PC-9 (cell line): ENCODE measurements around the gene GMDS. TPM values are rescaled to one million over a fixed set of nuclear protein-coding genes. Genes with fewer than 3 reads are reported as not detected.

Source experiments
- BruUV-seq: library from RNA; stranded (reverse); fragments of 400-500 nt; replicated peaks from 2 replicates; lab custom pipeline; 2021; lab: Mats Ljungman, UMichigan
- CTCF ChIA-PET: fragments of 300-600 bp; sonication (Branson Sonifier 250); formaldehyde crosslinking; loops from one replicate; lab custom pipeline; 2022; ENCODE audit warnings: antibody characterized with exemption; lab: Charles Lee
- POLR2A ChIA-PET: fragments of 300-600 bp; sonication (Branson Sonifier 250); formaldehyde crosslinking; loops from one replicate; lab custom pipeline; 2022; ENCODE audit warnings: antibody characterized with exemption; ENCODE audit not compliant: unreplicated experiment; lab: Charles Lee
- DNase-seq, 2 experiments: peaks; one replicate each; pipeline versions ENCODE4 v3.0.0 to v3.0.0-alpha.2; 2015 to 2022; ENCODE audit warnings: mixed read lengths in 1 of 2
- H2AFZ ChIP-seq: fragments of 200-600 bp; sonication (generic); 2 replicates; pipeline ENCODE4 v1.8.1; 2017; ENCODE audit warnings: antibody characterized with exemption
- H3F3A ChIP-seq: fragments of 200-600 bp; sonication (generic); 2 replicates; pipeline ENCODE4 v1.8.1; 2017; ENCODE audit warnings: antibody characterized with exemption, mild to moderate bottlenecking, low read depth; ENCODE audit not compliant: insufficient read depth
- H3K27ac ChIP-seq: fragments of 200-600 bp; sonication (generic); 2 replicates; pipeline ENCODE4 v1.6.1; 2016; ENCODE audit warnings: mixed run types
- H3K27me3 ChIP-seq: fragments of 200-600 bp; sonication (generic); 2 replicates; pipeline ENCODE4 v1.6.1; 2016; ENCODE audit warnings: low read depth, mixed run types; ENCODE audit not compliant: insufficient read depth
- H3K36me3 ChIP-seq: fragments of 200-600 bp; sonication (generic); 2 replicates; pipeline ENCODE4 v1.6.1; 2016; ENCODE audit warnings: low read depth, mixed run types
- H3K4me1 ChIP-seq: fragments of 200-600 bp; sonication (generic); replicated peaks from 2 replicates; pipeline ENCODE4 v1.6.1; 2016; ENCODE audit warnings: mixed run types; ENCODE audit not compliant: insufficient read depth
- H3K4me2 ChIP-seq: fragments of 200-600 bp; sonication (generic); 2 replicates; pipeline ENCODE4 v1.6.1; 2017; ENCODE audit warnings: mixed run types
- H3K4me3 ChIP-seq: fragments of 200-600 bp; sonication (generic); 2 replicates; pipeline ENCODE4 v1.6.1; 2016; ENCODE audit warnings: mixed run types
- H3K79me2 ChIP-seq: fragments of 200-600 bp; sonication (generic); 2 replicates; pipeline ENCODE4 v1.6.1; 2017; ENCODE audit warnings: low read depth, mixed run types
- H3K9me2 ChIP-seq: fragments of 200-600 bp; sonication (generic); 2 replicates; pipeline ENCODE4 v1.8.1; 2017; ENCODE audit warnings: mild to moderate bottlenecking; ENCODE audit not compliant: insufficient read depth
- H3K9me3 ChIP-seq: fragments of 200-600 bp; sonication (generic); 2 replicates; pipeline ENCODE4 v1.8.1; 2016; ENCODE audit warnings: low read depth; ENCODE audit not compliant: insufficient read depth
- H4K20me1 ChIP-seq: fragments of 200-600 bp; sonication (generic); 2 replicates; pipeline ENCODE4 v1.8.1; 2017; ENCODE audit not compliant: insufficient read depth
- EZH2 ChIP-seq: fragments of 200-600 bp; sonication (generic); IDR thresholded peaks from 2 replicates; pipeline ENCODE4 v1.8.0; 2017; ENCODE audit warnings: antibody characterized with exemption, low read depth
- intact Hi-C: fragments of 100-400 bp; cut with micrococcal nuclease; formaldehyde crosslinking; loops from one replicate; pipeline ENCODE4 v1.10.0; 2022; ENCODE audit not compliant: unreplicated experiment
- total RNA-seq: library from RNA; stranded (reverse); gene quantifications from 2 replicates; pipeline ENCODE4 v1.2.3, GENCODE V29; 2021
- TF ChIP-seq, protein P1 (sequence below): fragments of 200-600 bp; sonication (generic); conservative IDR thresholded peaks from 2 replicates; pipeline ENCODE4 v1.6.1; 2017; ENCODE audit warnings: mixed run types, antibody characterized with exemption, mild to moderate bottlenecking, moderate library complexity

Gene GMDS
- total RNA-seq, 1 experiment from 2014 or later, result 30.1 TPM

DNA sequence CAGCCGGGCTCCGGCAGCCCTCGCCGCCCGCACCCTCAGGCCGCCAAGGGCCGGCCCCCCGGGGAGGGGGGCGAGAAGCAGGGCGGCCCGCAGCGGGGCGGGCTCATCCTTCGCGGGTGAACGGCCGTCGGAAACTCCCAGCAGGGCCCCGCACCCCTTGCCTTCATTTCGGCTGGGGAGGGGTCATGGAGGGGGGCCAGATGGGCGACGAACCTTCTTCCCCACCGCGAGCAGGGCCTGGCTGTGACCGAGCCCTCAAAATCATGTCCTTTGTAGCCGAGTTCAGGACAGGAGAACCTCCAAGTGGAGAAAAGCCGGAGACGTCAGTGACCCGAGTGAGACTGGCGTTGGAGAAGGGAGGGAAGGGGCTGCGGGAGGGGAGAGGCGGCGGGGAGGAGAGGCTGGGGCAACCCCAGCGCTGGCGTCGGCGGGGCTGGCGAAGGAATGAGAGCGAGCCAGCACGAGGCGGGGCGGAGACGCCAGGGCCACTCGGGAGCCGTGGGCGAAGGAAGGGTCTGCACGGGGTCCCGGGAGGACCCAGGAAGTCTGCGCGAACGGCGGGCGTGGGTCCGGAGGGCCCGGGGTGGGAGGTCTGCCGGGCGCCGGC, 636.3 kb downstream of the GMDS start:
- H3K36me3 ChIP-seq, result no peaks in the 10 kb centered on the region
- CTCF ChIA-PET, result no interaction called here
- peak overlapping the region; percentile 67; the same call in 1 of the 2 replicates for H3K4me3 ChIP-seq
- DNase-seq, result no peak
- peaks cover 30% of the 10 kb centered on the region for H3K79me2 ChIP-seq
- peak overlapping the region; percentile 82 for H2AFZ ChIP-seq
- H3F3A ChIP-seq, result no peaks in the 10 kb centered on the region
- POLR2A ChIA-PET, result interaction anchor here (0.5 to 0.9 kb wide), 2 partner anchors 189 to 214 kb away, joined by 3 to 5 read pairs; no protein-coding TSS in a partner anchor
- H3K27ac ChIP-seq, result peak overlapping the region; percentile 48
- H3K27me3 ChIP-seq, result no peaks in the 10 kb centered on the region
- H3K9me3 ChIP-seq, result no peaks in the 10 kb centered on the region
- intact Hi-C loops, result loop anchor here (2.0 to 10.0 kb wide), 3 partner anchors 158 to 416 kb away; no protein-coding TSS in a partner anchor
- H3K9me2 ChIP-seq, result no peaks in the 10 kb centered on the region
- TSS peak; percentile 59 for BruUV-seq
- no peak for TF ChIP-seq EZH2
- TF ChIP-seq, protein P1, sequence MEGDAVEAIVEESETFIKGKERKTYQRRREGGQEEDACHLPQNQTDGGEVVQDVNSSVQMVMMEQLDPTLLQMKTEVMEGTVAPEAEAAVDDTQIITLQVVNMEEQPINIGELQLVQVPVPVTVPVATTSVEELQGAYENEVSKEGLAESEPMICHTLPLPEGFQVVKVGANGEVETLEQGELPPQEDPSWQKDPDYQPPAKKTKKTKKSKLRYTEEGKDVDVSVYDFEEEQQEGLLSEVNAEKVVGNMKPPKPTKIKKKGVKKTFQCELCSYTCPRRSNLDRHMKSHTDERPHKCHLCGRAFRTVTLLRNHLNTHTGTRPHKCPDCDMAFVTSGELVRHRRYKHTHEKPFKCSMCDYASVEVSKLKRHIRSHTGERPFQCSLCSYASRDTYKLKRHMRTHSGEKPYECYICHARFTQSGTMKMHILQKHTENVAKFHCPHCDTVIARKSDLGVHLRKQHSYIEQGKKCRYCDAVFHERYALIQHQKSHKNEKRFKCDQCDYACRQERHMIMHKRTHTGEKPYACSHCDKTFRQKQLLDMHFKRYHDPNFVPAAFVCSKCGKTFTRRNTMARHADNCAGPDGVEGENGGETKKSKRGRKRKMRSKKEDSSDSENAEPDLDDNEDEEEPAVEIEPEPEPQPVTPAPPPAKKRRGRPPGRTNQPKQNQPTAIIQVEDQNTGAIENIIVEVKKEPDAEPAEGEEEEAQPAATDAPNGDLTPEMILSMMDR, result no peak
- peak overlapping the region; percentile 80 for H3K4me2 ChIP-seq
- no peaks in the 10 kb centered on the region; the same call in 1 of the 2 replicates for H3K4me1 ChIP-seq
- no peaks in the 10 kb centered on the region for H4K20me1 ChIP-seq

- no peak for TF ChIP-seq EZH2
- TF ChIP-seq, protein P1, result no peak
- Histone ChIP-seq H4K20me1 (no peaks in the 10 kb centered on the region), H3K27ac (no peak overlapping the region), H3K4me2 (peak overlapping the region; percentile 80), H3F3A (no peaks in the 10 kb centered on the region), H3K36me3 (no peaks in the 10 kb centered on the region), H3K27me3 (no peaks in the 10 kb centered on the region), H3K4me3 (peak overlapping the region; percentile 67; the same call in 1 of the 2 replicates), H3K79me2 (peaks cover 23% of the 10 kb centered on the region), H2AFZ (no peak overlapping the region), H3K9me3 (no peaks in the 10 kb centered on the region), H3K9me2 (no peaks in the 10 kb centered on the region), H3K4me1 (no peaks in the 10 kb centered on the region; the same call in 1 of the 2 replicates)
- DNase-seq, result no peak
- no TSS peak for BruUV-seq
- intact Hi-C loops, result loop anchor here (2.0 to 10.0 kb wide), 3 partner anchors 159 to 416 kb away; no protein-coding TSS in a partner anchor
- CTCF ChIA-PET, result no interaction called here
- POLR2A ChIA-PET, result interaction anchor here (0.5 to 0.9 kb wide), 2 partner anchors 189 to 213 kb away, joined by 3 to 5 read pairs; no protein-coding TSS in a partner anchor
Observed at GRCh38 chr6:1608222-1609040, 637.0 kb downstream of the GMDS start.
